Hepatocyte (in vitro differentiated cells): ENCODE measurements around the gene AP5S1. TPM values are rescaled to one million over a fixed set of nuclear protein-coding genes. Genes with fewer than 3 reads are reported as not detected.

Experiments used
- DNase-seq: peaks from one replicate; pipeline ENCODE4 v3.0.0-alpha.2; 2016; ENCODE audit warnings: low spot score
- H2AFZ ChIP-seq: fragments of 200-600 bp; sonication (generic); 2 replicates; pipeline ENCODE4 v1.6.0; 2016; ENCODE audit warnings: antibody characterized with exemption, mild to moderate bottlenecking
- H3K27ac ChIP-seq: fragments of 200-600 bp; sonication (generic); 2 replicates; pipeline ENCODE4 v1.5.1; 2016; ENCODE audit warnings: mild to moderate bottlenecking
- H3K27me3 ChIP-seq: fragments of 200-600 bp; sonication (generic); 2 replicates; pipeline ENCODE4 v1.6.1; 2016
- H3K36me3 ChIP-seq: fragments of 200-600 bp; sonication (generic); replicated peaks from 2 replicates; pipeline ENCODE4 v1.5.1; 2016; ENCODE audit warnings: low read depth; ENCODE audit not compliant: insufficient read depth
- H3K4me1 ChIP-seq: fragments of 200-600 bp; sonication (generic); 2 replicates; pipeline ENCODE4 v1.5.1; 2016; ENCODE audit warnings: mild to moderate bottlenecking, moderate library complexity; ENCODE audit not compliant: insufficient read depth
- H3K4me2 ChIP-seq: fragments of 200-600 bp; sonication (generic); 2 replicates; pipeline ENCODE4 v1.6.0; 2016
- H3K4me3 ChIP-seq: fragments of 200-600 bp; sonication (generic); 2 replicates; pipeline ENCODE4 v1.5.1; 2016; ENCODE audit warnings: mild to moderate bottlenecking
- H3K79me2 ChIP-seq: fragments of 200-600 bp; sonication (generic); 2 replicates; pipeline ENCODE4 v1.6.0; 2017; ENCODE audit warnings: mild to moderate bottlenecking
- H3K9me2 ChIP-seq: fragments of 200-600 bp; sonication (generic); replicated peaks from 2 replicates; pipeline ENCODE4 v1.6.0; 2017; ENCODE audit warnings: mild to moderate bottlenecking; ENCODE audit not compliant: insufficient read depth
- H3K9me3 ChIP-seq: fragments of 200-600 bp; sonication (generic); 2 replicates; pipeline ENCODE4 v1.5.1; 2016; ENCODE audit warnings: low read depth, mild to moderate bottlenecking
- H4K20me1 ChIP-seq: fragments of 200-600 bp; sonication (generic); 2 replicates; pipeline ENCODE4 v1.6.0; 2016; ENCODE audit warnings: mild to moderate bottlenecking; ENCODE audit not compliant: insufficient read depth, poor library complexity, severe bottlenecking
- CTCF ChIP-seq: fragments of 200-600 bp; sonication (generic); IDR thresholded peaks from 2 replicates; pipeline ENCODE4 v1.5.1; 2016; ENCODE audit warnings: antibody characterized with exemption, mild to moderate bottlenecking; ENCODE audit not compliant: poor library complexity
- EZH2 ChIP-seq: fragments of 200-600 bp; sonication (generic); IDR thresholded peaks from 2 replicates; pipeline ENCODE4 v1.6.1; 2016; ENCODE audit warnings: antibody characterized with exemption, mild to moderate bottlenecking, borderline replicate concordance
- EZH2phosphoT487 ChIP-seq: fragments of 200-600 bp; sonication (generic); IDR thresholded peaks from one replicate; pipeline ENCODE4 v1.6.1; 2018; ENCODE audit warnings: antibody characterized with exemption, mild to moderate bottlenecking, low read depth, moderate library complexity; ENCODE audit not compliant: unreplicated experiment, severe bottlenecking
- WGBS: methylation state at CpG from one replicate; pipeline ENCODE4 v1.1.6; 2016; ENCODE audit warnings: low lambda C conversion rate; ENCODE audit errors: missing lambda C conversion rate; 5-methylcytosine and 5-hydroxymethylcytosine counted together
- polyA plus RNA-seq: library from polyadenylated mRNA; unstranded; fragments of >200 nt; fragmentation: Nextera tagmentation; extraction: Ambion mirVana; gene quantifications from 2 replicates; pipeline ENCODE4 v1.2.1, GENCODE V29; 2016
- total RNA-seq: library from RNA; depleted of rRNA; stranded (reverse); fragments of >200 nt; gene quantifications from 2 replicates; pipeline ENCODE4 v1.2.3, GENCODE V29; 2014

The AP5S1 gene
- total and polyA plus RNA-seq, 2 experiments from 2014 or later = 13.8 to 21.8 TPM

- H3K4me1 ChIP-seq = no peaks in the 10 kb centered on the region
- H4K20me1 ChIP-seq = no peaks in the 10 kb centered on the region
- peaks cover 4% of the 10 kb centered on the region for H3K36me3 ChIP-seq
- TF ChIP-seq EZH2 = no peak
- TF ChIP-seq CTCF = no peak
- TF ChIP-seq EZH2phosphoT487 = no peak
- no peaks in the 10 kb centered on the region for H3K9me2 ChIP-seq
- no peaks in the 10 kb centered on the region for H3K27me3 ChIP-seq
- no peaks in the 10 kb centered on the region for H3K9me3 ChIP-seq
- H3K4me2 ChIP-seq = no peak overlapping the region
- H2AFZ ChIP-seq = no peak overlapping the region
- no peak overlapping the region for H3K4me3 ChIP-seq
- DNase-seq = no peak
- H3K79me2 ChIP-seq = no peaks in the 10 kb centered on the region
- no peak overlapping the region for H3K27ac ChIP-seq
- WGBS = 89% methylated on average over 7 of the region's 7 CpGs
Measured at GRCh38 chr20:3863317-3863716, 43.0 kb downstream of the AP5S1 start.

- TF ChIP-seq EZH2 = no peak
- TF ChIP-seq EZH2phosphoT487 = no peak
- TF ChIP-seq CTCF = no peak
- Histone ChIP-seq H3K79me2 (no peaks in the 10 kb centered on the region), H3K36me3 (peaks cover 4% of the 10 kb centered on the region), H3K27ac (no peak overlapping the region), H2AFZ (no peak overlapping the region), H3K4me1 (no peaks in the 10 kb centered on the region), H3K27me3 (no peaks in the 10 kb centered on the region), H3K4me3 (no peak overlapping the region), H3K9me3 (no peaks in the 10 kb centered on the region), H4K20me1 (no peaks in the 10 kb centered on the region), H3K4me2 (no peak overlapping the region), H3K9me2 (no peaks in the 10 kb centered on the region)
- 94% methylated on average over 5 of the region's 5 CpGs for WGBS
- no peak for DNase-seq
Measured at GRCh38 chr20:3864518-3864917, 44.2 kb downstream of the AP5S1 start.

GRCh38 chr20:3865152-3865886, 45.0 kb downstream of the AP5S1 start:
- WGBS = 96% methylated on average over 14 of the region's 14 CpGs
- no peaks in the 10 kb centered on the region for H3K9me3 ChIP-seq
- no peaks in the 10 kb centered on the region for H3K9me2 ChIP-seq
- no peak overlapping the region for H3K4me3 ChIP-seq
- H3K27me3 ChIP-seq = no peaks in the 10 kb centered on the region
- no peak overlapping the region for H3K4me2 ChIP-seq
- DNase-seq = no peak
- no peaks in the 10 kb centered on the region for H3K79me2 ChIP-seq
- TF ChIP-seq EZH2phosphoT487 = no peak
- no peak for TF ChIP-seq EZH2
- no peak for TF ChIP-seq CTCF
- no peaks in the 10 kb centered on the region for H4K20me1 ChIP-seq
- H3K36me3 ChIP-seq = peaks cover 4% of the 10 kb centered on the region
- H3K27ac ChIP-seq = no peak overlapping the region
- H2AFZ ChIP-seq = no peak overlapping the region
- H3K4me1 ChIP-seq = no peaks in the 10 kb centered on the region
